Adipose tissue (tissue), 3 donors: ENCODE results near the gene WWOX. TPM values are rescaled to one million over a fixed set of nuclear protein-coding genes. Genes with fewer than 3 reads are reported as not detected.

Experiments
- H3K27ac ChIP-seq: one replicate; pipeline ENCODE4 v1.5.1; 2013; ENCODE audit warnings: low read depth, low read length
- WGBS, 3 donors: extraction: QIAGEN DNeasy Blood & Tissue Kit; methylation state at CpG; one replicate each; pipeline ENCODE4 v1.1.7; 2013; 5-methylcytosine and 5-hydroxymethylcytosine counted together
- polyA plus RNA-seq, 3 donors: library from polyadenylated mRNA; stranded (reverse); fragments of 200-250 nt; gene quantifications; one replicate each; pipeline ENCODE4 v1.2.3, GENCODE V29; 2013
- donor health status: healthy with polysubstance abuse.
- donor health status: Bipolar disorder and iron deficiency.
- donor health status: healthy.

WWOX gene
- polyA plus RNA-seq, 3 donors = 5.7 to 10.6 (median 7.0) TPM

DNA sequence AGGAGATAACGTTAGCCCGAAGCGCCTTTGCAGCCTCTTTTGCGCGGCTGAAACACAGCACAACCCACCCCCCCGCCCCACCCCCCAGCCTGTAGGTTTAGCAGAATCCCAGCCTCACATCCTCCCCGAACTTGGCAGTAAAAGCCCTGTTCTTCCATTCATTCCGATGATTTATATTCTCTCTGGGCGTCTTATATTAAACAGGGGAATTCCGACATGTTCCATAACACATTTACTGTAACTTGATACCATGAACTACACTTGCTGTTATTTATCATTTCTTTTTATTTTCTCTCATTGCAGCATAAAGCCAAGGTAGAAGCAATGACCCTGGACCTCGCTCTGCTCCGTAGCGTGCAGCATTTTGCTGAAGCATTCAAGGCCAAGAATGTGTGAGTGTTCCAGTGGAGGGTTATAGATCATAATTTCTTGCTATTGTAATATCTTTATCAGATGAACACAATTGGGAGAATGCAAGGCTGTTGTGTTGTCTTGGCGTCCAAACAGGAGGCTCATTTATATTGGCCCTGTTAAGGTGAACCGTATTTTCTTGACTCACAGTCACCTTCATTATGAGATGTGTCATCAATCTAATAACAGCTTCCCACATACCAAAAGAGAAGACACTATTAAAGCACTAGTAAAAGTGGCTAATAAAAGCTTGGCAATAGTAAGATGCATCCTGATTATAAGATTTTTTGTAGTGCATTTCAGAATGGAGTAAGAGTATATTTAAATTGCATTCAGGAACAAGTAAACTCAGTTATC lies 287.3 kb downstream of the WWOX start:
- 57 to 76% (median 63%) methylated on average over 15 of the region's 15 CpGs for WGBS, 3 donors

GRCh38 chr16:78389009-78389498 lies 289.6 kb downstream of the WWOX start:
- 86 to 93% (median 88%) methylated on average over 8 of the region's 8 CpGs for WGBS, 3 donors
- H3K27ac ChIP-seq = no peak overlapping the region

More for the DNA sequence above, 287.3 kb downstream of the WWOX start:
- H3K27ac ChIP-seq = no peak overlapping the region

DNA sequence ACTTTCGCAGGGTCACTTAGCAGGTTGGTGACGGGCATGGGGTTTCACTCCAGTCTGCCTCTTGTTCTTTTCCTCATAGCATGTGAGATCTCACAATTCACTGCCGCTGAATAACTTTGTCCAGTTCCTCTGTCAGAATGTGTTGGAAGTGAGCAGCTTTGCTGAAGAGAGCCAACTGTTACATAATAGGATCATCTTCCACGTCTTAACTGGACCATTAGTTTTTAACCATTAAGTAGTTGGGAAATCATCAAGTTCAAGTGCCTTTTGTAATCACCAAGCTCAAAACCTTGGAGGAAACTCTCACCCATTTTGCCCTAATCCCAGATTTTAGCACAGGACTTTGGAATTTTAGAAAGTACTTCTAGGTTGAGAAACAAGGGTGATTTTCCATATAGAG lies 290.6 kb downstream of the WWOX start:
- 52 to 74% (median 54%) methylated on average over 4 of the region's 4 CpGs for WGBS, 3 donors
- H3K27ac ChIP-seq = no peak overlapping the region

- 73 to 78% (median 74%) methylated on average over 7 of the region's 7 CpGs for WGBS, 3 donors
- H3K27ac ChIP-seq = no peak overlapping the region
These were observed 291.3 kb downstream of the WWOX start for GRCh38 chr16:78390508-78391324.

GRCh38 chr16:78392585-78393195 lies 293.2 kb downstream of the WWOX start:
- WGBS, 3 donors = 65 to 92% (median 70%) methylated on average over 9 of the region's 9 CpGs
- no peak overlapping the region for H3K27ac ChIP-seq

DNA sequence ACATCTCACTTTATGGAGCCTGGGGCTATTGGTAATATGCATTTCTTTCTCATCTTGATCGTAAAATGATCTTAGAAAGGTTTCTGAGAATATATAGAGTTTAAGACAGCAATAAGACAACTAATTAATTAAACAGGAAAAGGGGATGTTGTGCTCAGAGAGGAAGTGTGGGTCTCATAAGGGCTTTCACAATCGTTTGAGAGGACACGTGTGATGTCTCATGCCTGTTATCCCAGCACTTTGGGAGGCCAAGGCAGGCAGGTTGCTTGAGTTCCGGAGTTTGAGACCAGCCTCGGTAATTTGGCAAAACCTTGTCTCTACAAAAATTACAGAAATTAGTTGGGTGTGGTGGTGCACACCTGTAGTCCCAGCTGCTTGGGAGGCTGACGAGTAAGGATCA lies 295.6 kb downstream of the WWOX start:
- 68 to 91% (median 70%) methylated on average over 6 of the region's 6 CpGs for WGBS, 3 donors

GRCh38 chr16:78396046-78396445 lies 296.6 kb downstream of the WWOX start:
- WGBS, 3 donors = 80 to 85% (median 81%) methylated on average over 2 of the region's 2 CpGs
- H3K27ac ChIP-seq = no peak overlapping the region

More for the DNA sequence above, 295.6 kb downstream of the WWOX start:
- no peak overlapping the region for H3K27ac ChIP-seq

DNA sequence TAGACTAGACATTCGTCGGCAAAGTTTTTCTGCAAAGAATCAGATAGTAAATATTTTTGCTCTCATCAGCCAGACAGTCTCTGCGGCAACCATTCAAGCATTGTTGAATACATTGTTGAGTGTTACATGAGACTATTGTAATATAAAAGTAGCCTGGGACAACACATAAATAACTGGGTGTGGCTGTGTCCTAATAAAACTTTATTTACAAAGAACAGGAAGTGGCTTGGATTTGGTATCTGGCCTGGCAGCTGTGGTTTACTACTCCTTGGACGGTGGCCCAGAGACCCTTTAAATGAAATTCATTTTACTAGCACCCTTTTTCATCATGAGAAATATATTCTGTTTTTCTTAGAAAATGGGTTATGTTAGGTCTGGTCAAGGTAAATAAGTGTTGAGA lies 297.2 kb downstream of the WWOX start:
- 89 to 91% (median 90%) methylated on average over 4 of the region's 4 CpGs for WGBS, 3 donors
- no peak overlapping the region for H3K27ac ChIP-seq

DNA sequence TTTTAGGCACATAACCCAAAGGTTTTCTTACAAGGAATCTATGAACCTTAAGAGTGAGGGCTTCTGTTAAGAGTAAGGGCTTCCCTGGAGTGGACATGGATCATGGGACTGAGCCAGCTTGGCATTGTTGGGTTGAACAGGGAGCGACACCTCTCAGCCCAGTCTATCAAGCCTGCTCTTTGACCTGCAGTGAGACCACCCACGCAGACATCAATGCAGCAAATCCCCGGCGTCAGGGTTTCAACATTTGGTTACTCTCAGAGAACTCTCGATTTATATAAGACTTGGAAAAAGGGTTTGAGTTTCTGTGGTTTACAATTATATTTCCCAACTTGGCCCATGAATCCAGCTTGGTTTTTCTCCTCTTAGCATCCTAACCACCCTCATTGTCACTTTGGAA lies 299.9 kb downstream of the WWOX start:
- H3K27ac ChIP-seq = no peak overlapping the region
- 85 to 90% (median 89%) methylated on average over 5 of the region's 5 CpGs for WGBS, 3 donors

DNA sequence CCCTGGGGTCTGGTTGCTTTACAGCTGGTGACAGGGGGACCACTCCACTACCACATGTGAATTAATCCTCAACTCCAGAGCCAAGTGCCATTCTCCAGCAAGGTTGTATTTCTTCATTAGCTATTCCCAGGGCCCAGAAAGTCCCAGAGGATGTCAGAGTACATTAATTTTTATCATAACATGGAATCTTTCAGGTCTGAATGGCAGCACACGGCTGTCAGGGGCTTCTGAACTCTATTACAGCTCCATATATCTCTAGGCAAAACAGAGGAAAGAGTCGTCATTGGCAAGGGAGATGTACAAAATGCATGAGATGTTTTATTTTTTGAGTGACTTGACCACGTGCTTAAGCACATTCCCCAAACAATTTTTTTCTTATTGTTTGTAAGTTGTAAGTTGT lies 303.4 kb downstream of the WWOX start:
- no peak overlapping the region for H3K27ac ChIP-seq
- WGBS, 3 donors = 80 to 90% (median 83%) methylated on average over 3 of the region's 3 CpGs

DNA sequence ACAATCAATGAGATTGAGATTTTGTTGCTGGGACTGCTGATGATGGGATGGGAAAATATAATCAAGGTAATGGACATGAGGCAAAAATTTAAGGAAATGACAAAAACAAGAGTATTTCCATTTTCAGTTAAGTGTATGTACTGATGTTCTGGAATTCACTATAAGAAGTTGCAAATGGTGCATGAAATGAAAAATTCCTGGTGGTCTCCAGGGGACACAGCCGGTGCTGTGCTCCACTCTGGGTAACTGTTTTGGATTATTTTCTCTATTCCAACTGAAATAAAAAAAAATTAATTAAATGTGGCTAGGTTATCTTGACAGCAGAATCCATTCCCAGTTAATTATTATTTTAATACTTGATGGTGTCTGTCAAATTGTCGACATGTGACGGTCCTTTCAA lies 305.6 kb downstream of the WWOX start:
- WGBS, 3 donors = 64 to 92% (median 91%) methylated on average over 3 of the region's 3 CpGs
- H3K27ac ChIP-seq = no peak overlapping the region

DNA sequence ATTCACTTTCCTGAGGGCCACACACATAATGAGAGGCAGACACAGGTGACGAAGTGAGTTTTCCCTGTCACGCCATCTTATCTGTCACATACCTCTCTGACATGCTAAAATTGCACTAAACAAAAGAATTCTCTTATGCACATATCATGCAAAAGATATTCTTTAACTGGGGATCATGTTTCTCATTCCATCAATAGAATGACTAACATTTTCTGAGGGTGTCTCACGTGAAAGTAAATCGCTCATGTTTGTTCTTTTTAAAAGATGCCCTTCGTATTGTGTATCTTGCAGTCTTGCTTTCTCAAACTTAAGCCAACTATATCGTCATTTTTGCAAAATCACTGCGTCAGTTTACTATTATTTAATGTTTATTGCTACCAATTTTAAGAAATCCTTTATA lies 306.4 kb downstream of the WWOX start:
- 90 to 96% (median 95%) methylated on average over 7 of the region's 7 CpGs for WGBS, 3 donors
- H3K27ac ChIP-seq = no peak overlapping the region

- H3K27ac ChIP-seq = no peak overlapping the region
These were observed 307.7 kb downstream of the WWOX start for GRCh38 chr16:78407191-78407590.

- no peak overlapping the region for H3K27ac ChIP-seq
- WGBS, 3 donors = 92 to 100% (median 99%) methylated on average over 3 of the region's 3 CpGs
These were observed 314.2 kb downstream of the WWOX start for GRCh38 chr16:78413651-78414050.

DNA sequence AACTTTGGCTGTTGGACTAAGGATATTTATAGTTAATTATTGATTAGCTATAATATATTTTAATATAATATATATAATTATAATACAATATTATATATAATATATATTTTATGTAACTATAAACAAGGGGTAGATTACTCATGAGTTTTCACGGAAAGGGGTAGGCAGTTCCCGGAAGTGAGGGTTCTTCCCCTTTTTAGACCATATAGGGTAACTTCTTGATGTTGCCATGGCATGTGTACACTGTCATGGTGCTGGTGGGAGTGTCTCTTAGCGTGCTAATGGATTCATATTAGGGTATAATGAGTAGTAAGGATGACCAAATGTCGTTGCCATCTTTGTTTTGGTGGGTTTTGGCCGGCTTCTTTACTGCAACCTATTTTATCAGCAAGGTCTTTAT lies 315.6 kb downstream of the WWOX start:
- 87 to 96% (median 92%) methylated on average over 5 of the region's 5 CpGs for WGBS, 3 donors
- H3K27ac ChIP-seq = no peak overlapping the region

GRCh38 chr16:78415669-78416068 lies 316.2 kb downstream of the WWOX start:
- WGBS, 3 donors = 93 to 94% (median 94%) methylated on average over 1 of the region's 1 CpG
- no peak overlapping the region for H3K27ac ChIP-seq

GRCh38 chr16:78416400-78416799 lies 316.9 kb downstream of the WWOX start:
- H3K27ac ChIP-seq = no peak overlapping the region

GRCh38 chr16:78421181-78421708 lies 321.8 kb downstream of the WWOX start:
- no peak overlapping the region for H3K27ac ChIP-seq
- WGBS, 3 donors = 91 to 96% (median 92%) methylated on average over 3 of the region's 3 CpGs

- WGBS, 3 donors = 82 to 91% (median 84%) methylated on average over 4 of the region's 4 CpGs
- no peak overlapping the region for H3K27ac ChIP-seq
These were observed 325.8 kb downstream of the WWOX start for GRCh38 chr16:78425281-78425680.
